Lower lobe of right lung (tissue), 2 donors: ENCODE data around the gene CCR5AS.

Experiments used
- ATAC-seq, 2 donors: fragments of 200-7000 bp; cut with Tn5 transposase; one replicate each; pipeline ENCODE4 v1.9.1; 2020 to 2022; ENCODE audit warnings: mild to moderate bottlenecking in 2 of 2, moderate library complexity in 2 of 2
- DNase-seq: peaks from one replicate; pipeline ENCODE4 v3.0.0-alpha.2; 2020
- H3K27ac ChIP-seq: fragments of 200-600 bp; one replicate; pipeline ENCODE4 v1.8.0; 2022
- H3K27me3 ChIP-seq: fragments of 200-600 bp; one replicate; pipeline ENCODE4 v1.8.0; 2022; ENCODE audit warnings: low read depth
- H3K36me3 ChIP-seq: fragments of 200-600 bp; one replicate; pipeline ENCODE4 v1.8.0; 2022; ENCODE audit warnings: mild to moderate bottlenecking
- H3K4me1 ChIP-seq: fragments of 200-600 bp; one replicate; pipeline ENCODE4 v1.8.0; 2022
- H3K4me3 ChIP-seq: fragments of 200-600 bp; one replicate; pipeline ENCODE4 v1.8.0; 2022; ENCODE audit warnings: mild to moderate bottlenecking
- H3K9me3 ChIP-seq: fragments of 200-600 bp; one replicate; pipeline ENCODE4 v1.8.0; 2022
- intact Hi-C: fragments of 100-400 bp; cut with DNase I; formaldehyde crosslinking; loops from one replicate; pipeline ENCODE4 v1.11.0; 2022
- TF ChIP-seq, protein P1 (sequence below): fragments of 200-600 bp; IDR thresholded peaks from one replicate; pipeline ENCODE4 v1.8.0; 2022; ENCODE audit warnings: antibody characterized with exemption, mild to moderate bottlenecking
- donor health status: DM: no; HTN: yes; CAD: no; lungs with severe emphysema.

Gene CCR5AS

DNA sequence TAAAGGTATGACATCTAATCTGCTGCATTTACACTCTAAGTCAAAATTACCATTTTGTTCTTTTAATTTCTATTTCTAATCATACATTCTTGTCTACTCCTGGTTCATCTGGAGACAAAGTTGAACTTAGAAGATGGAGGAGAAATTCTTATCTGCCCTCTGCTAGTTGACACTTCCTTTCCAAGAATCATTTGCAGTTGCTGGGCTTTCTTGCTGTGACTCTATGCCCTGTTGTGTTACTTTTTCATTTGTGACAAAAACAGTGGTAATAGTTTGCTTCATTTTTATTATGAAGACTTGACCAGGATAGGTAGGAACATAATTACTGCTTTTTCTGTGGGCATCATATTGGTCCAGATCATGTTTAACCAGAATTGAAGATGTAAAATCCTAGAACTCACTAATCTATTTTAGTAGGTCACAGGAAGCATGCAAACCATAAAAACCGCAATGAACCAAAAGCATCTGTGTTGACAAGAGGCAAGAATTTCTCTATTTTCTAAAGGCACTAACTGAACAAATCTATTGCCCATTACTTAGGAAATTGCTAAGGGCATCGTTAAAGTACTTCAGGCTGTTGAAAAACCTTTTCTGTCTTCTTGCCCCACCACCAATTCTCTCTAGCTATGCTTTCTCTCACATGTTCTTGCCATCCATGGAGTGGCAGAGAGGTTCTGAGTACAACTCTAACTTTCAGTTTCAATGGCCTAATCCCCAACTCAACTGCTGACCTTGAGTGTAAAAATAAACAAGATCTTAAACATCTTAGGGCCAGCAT, 57.2 kb downstream of the CCR5AS start:
- no peak for DNase-seq
- no peak for ATAC-seq
- TF ChIP-seq, protein P1, sequence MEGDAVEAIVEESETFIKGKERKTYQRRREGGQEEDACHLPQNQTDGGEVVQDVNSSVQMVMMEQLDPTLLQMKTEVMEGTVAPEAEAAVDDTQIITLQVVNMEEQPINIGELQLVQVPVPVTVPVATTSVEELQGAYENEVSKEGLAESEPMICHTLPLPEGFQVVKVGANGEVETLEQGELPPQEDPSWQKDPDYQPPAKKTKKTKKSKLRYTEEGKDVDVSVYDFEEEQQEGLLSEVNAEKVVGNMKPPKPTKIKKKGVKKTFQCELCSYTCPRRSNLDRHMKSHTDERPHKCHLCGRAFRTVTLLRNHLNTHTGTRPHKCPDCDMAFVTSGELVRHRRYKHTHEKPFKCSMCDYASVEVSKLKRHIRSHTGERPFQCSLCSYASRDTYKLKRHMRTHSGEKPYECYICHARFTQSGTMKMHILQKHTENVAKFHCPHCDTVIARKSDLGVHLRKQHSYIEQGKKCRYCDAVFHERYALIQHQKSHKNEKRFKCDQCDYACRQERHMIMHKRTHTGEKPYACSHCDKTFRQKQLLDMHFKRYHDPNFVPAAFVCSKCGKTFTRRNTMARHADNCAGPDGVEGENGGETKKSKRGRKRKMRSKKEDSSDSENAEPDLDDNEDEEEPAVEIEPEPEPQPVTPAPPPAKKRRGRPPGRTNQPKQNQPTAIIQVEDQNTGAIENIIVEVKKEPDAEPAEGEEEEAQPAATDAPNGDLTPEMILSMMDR, result no peak
- H3K4me3 ChIP-seq, result no peak overlapping the region
- no peaks in the 10 kb centered on the region for H3K27me3 ChIP-seq
- no peak overlapping the region for H3K27ac ChIP-seq
- no peaks in the 10 kb centered on the region for H3K9me3 ChIP-seq
- no peaks in the 10 kb centered on the region for H3K4me1 ChIP-seq
- intact Hi-C loops, result no loop called here
- no peaks in the 10 kb centered on the region for H3K36me3 ChIP-seq

DNA sequence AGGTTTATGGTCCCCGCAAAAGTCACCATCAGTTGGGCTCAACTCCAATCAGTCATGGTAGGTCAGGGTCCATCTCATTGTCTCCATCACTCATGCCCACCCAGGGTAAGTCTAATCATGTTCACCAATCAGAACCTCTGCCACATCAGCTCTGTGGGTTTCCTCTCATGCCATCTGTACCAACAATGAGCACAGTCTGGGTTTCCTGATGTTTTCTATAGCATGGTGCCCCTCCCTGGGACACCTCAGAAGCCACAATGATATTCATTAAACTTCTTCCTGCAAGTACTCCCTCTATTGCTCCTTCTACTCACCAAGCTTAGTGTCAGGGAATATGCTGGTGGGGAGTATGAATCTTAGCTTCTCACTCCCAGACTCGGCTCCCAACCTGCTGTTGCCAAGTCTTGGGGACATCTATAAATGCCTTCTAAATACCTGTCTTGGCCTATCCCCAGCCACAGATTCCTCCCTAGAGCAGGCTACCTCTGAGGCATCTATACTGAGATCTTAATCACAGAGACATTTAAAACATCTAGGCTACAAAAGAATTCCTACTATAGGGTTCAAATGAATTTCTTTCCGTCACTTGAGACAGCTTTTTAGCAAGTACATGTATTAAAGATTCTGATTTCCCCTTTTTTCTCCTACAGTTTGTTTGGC, 57.9 kb downstream of the CCR5AS start:
- no peak overlapping the region for H3K4me3 ChIP-seq
- H3K27ac ChIP-seq, result no peak overlapping the region
- DNase-seq, result no peak
- no peaks in the 10 kb centered on the region for H3K9me3 ChIP-seq
- H3K27me3 ChIP-seq, result no peaks in the 10 kb centered on the region
- intact Hi-C loops, result no loop called here
- no peaks in the 10 kb centered on the region for H3K36me3 ChIP-seq
- TF ChIP-seq, protein P1, result no peak
- H3K4me1 ChIP-seq, result no peaks in the 10 kb centered on the region
- no peak for ATAC-seq

DNA sequence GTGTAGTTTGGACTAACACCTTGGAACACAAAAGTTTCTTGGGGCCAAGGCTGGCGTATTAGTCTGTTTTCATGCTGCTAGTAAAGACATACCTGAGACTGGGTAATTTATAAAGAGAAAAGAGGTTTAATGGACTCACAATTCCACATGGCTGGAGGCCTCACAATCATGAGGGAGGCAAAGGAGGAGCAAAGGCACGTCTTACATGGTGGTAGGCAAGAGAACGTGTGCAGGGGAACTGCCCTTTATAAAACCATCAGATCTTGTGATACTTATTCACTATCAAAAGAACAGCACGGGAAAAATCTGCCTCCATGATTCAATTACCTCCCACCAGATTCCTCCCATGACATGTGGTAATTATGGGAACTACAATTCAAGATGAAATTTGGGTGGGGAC, 62.4 kb downstream of the CCR5AS start:
- intact Hi-C loops, result no loop called here
- Histone ChIP-seq H3K4me3 (no peak overlapping the region), H3K27ac (no peak overlapping the region), H3K9me3 (no peaks in the 10 kb centered on the region), H3K36me3 (no peaks in the 10 kb centered on the region), H3K27me3 (no peaks in the 10 kb centered on the region), H3K4me1 (no peaks in the 10 kb centered on the region)
- ATAC-seq, result no peak
- TF ChIP-seq, protein P1, result no peak
- no peak for DNase-seq

DNA sequence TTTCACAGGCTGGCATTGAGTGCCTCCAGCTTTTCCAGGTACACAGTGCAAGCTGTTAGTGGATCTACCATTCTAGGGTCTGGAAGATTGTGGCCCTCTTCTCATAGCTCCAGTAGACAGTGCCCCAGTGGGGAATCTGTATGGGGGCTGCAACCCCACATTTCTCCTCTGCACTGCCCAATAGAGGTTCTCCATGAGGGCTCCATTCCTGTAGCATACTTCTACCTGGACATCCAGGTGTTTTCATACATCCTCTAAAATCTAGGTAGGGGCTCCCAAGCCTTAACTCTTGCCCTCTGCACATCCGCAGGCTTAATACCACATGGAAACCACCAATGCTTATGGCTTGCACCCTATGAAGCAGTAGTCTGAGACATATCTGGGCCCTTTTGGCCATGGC, 68.0 kb downstream of the CCR5AS start:
- H3K36me3 ChIP-seq, result no peaks in the 10 kb centered on the region
- TF ChIP-seq, protein P1, result no peak
- H3K9me3 ChIP-seq, result peaks cover 7% of the 10 kb centered on the region
- DNase-seq, result no peak
- no peak for ATAC-seq
- H3K4me1 ChIP-seq, result no peaks in the 10 kb centered on the region
- intact Hi-C loops, result no loop called here
- no peak overlapping the region for H3K27ac ChIP-seq
- H3K27me3 ChIP-seq, result no peaks in the 10 kb centered on the region
- H3K4me3 ChIP-seq, result no peak overlapping the region

DNA sequence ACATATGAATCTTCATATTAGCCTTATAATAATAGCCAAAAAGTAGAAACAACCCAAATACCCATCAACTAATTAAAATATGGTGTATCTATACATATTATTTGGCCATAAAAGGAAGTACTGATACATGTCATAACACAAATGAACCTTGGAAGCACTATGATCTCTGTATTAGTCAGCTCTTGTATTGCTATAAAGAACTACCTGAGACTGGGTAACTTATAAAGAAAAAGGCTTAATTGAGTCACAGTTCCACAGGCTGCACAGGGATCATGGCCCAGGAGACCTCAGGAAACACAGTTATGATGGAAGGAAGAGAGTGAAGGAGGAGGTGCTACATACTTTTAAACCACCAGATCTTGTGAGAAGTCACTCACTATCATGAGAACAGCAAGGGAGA, 69.0 kb downstream of the CCR5AS start:
- Histone ChIP-seq H3K27me3 (no peaks in the 10 kb centered on the region), H3K36me3 (no peaks in the 10 kb centered on the region), H3K4me3 (no peak overlapping the region), H3K9me3 (peaks cover 7% of the 10 kb centered on the region), H3K27ac (no peak overlapping the region), H3K4me1 (no peaks in the 10 kb centered on the region)
- ATAC-seq (no peak), DNase-seq (no peak)
- TF ChIP-seq, protein P1, result no peak
- intact Hi-C loops, result no loop called here
